Psoas muscle (tissue), 8 donors: Measurements from ENCODE around the gene SFT2D2. TPM values are rescaled to one million over a fixed set of nuclear protein-coding genes. Genes with fewer than 3 reads are reported as not detected.

ENCODE experiments used
- ATAC-seq, 4 donors: fragments of 200-7000 bp; cut with Tn5 transposase; one replicate each; pipeline ENCODE4 v1.9.1; 2020; ENCODE audit warnings: moderate library complexity in 3 of 4, mild to moderate bottlenecking in 2 of 4
- DNase-seq, 2 donors: peaks; one replicate each; pipeline ENCODE4 v3.0.0-alpha.2; 2020
- H3K27ac ChIP-seq: fragments of 200-600 bp; one replicate; pipeline ENCODE4 v1.8.0; 2022
- H3K27me3 ChIP-seq, 3 donors: fragments of 200-600 bp in 1 of 3; one replicate each; pipeline versions ENCODE4 v1.6.1 to v1.8.0; 2013 to 2022; ENCODE audit warnings: low read length in 2 of 3, mild to moderate bottlenecking in 2 of 3, moderate library complexity in 1 of 3; ENCODE audit not compliant: insufficient read depth in 3 of 3
- H3K36me3 ChIP-seq, 2 donors: fragments of 200-600 bp in 1 of 2; one replicate each; pipeline versions ENCODE4 v1.6.1 to v1.8.0; 2013 to 2022; ENCODE audit warnings: low read depth in 1 of 2, mild to moderate bottlenecking in 1 of 2, moderate library complexity in 1 of 2; ENCODE audit not compliant: insufficient read depth in 1 of 2
- H3K4me1 ChIP-seq: fragments of 200-600 bp; one replicate; pipeline ENCODE4 v1.8.0; 2022
- H3K4me3 ChIP-seq: fragments of 200-600 bp; one replicate; pipeline ENCODE4 v1.8.0; 2022; ENCODE audit warnings: mild to moderate bottlenecking
- H3K9me3 ChIP-seq: fragments of 200-600 bp; one replicate; pipeline ENCODE4 v1.8.0; 2022
- CTCF ChIP-seq: fragments of 200-600 bp; IDR thresholded peaks from one replicate; pipeline ENCODE4 v1.8.0; 2022; ENCODE audit warnings: antibody characterized with exemption
- WGBS, 3 donors: extraction: QIAGEN DNeasy Blood & Tissue Kit; methylation state at CpG; one replicate each; pipeline versions ENCODE4 v1.1.6 to v1.1.7; 2013; 5-methylcytosine and 5-hydroxymethylcytosine counted together
- intact Hi-C, 2 donors: fragments of 100-400 bp; cut with DNase I; formaldehyde crosslinking; loops; one replicate each; pipeline versions ENCODE4 v1.11.0 to v1.14.2; 2022
- polyA plus RNA-seq, 3 donors: library from polyadenylated mRNA; stranded (reverse); fragments of 200-250 nt; gene quantifications; one replicate each; pipeline ENCODE4 v1.2.3, GENCODE V29; 2013
- total RNA-seq, 4 donors: library from RNA; stranded (reverse); fragmentation: NEBNext Ultra II Directional in 2 of 4; extraction: Animal tissue kit (Norgen Biotek cat#: 25700) in 2 of 4; gene quantifications; one replicate each; pipeline versions ENCODE4 v1.2.1 to v1.2.4, GENCODE V29; 2021 to 2023
- donor health status: healthy with polysubstance abuse.
- donor health status: DM: no; HTN: no; CAD: no; lungs with moderate emphysema.
- donor health status: Bipolar disorder and iron deficiency.
- donor health status: healthy.
- donor health status: DM: yes; HTN: yes; CAD: no.
- donor health status: DM: no; HTN: no; CAD: no.
- donor health status: DM: no; HTN: no; CAD: no.
- donor health status: DM: yes; HTN: yes; CAD: no.

The SFT2D2 gene
- total and polyA plus RNA-seq, 7 donors = 2.0 to 15.5 (median 12.7) TPM

- ATAC-seq (no peak), DNase-seq (no peak)
- intact Hi-C loops = no loop called here
- no peak for TF ChIP-seq CTCF
- H3K27me3 ChIP-seq = no peaks in the 10 kb centered on the region
- H3K9me3 ChIP-seq = peaks cover 8% of the 10 kb centered on the region
- no peak overlapping the region for H3K4me3 ChIP-seq
- no peaks in the 10 kb centered on the region for H3K36me3 ChIP-seq
- 95 to 98% (median 97%) methylated on average over 2 of the region's 2 CpGs for WGBS, 3 donors
- no peak overlapping the region for H3K27ac ChIP-seq
- no peaks in the 10 kb centered on the region for H3K4me1 ChIP-seq
Observed at GRCh38 chr1:168213349-168213748, 12.5 kb upstream of the SFT2D2 start.

GRCh38 chr1:168216171-168216570 lies 9.6 kb upstream of the SFT2D2 start:
- DNase-seq (no peak), ATAC-seq (peak; percentile 61 to 84 (median 80))
- H3K4me3 ChIP-seq = no peak overlapping the region
- H3K27ac ChIP-seq = no peak overlapping the region
- 50 to 66% (median 53%) methylated on average over 4 of the region's 4 CpGs for WGBS, 3 donors
- TF ChIP-seq CTCF = no peak
- H3K4me1 ChIP-seq = no peaks in the 10 kb centered on the region
- peaks cover 4% of the 10 kb centered on the region for H3K9me3 ChIP-seq
- H3K27me3 ChIP-seq = no peaks in the 10 kb centered on the region
- intact Hi-C loops = no loop called here
- H3K36me3 ChIP-seq = no peaks in the 10 kb centered on the region

- WGBS, 3 donors = 73 to 93% (median 79%) methylated on average over 4 of the region's 4 CpGs
- no peaks in the 10 kb centered on the region for H3K4me1 ChIP-seq
- DNase-seq = no peak
- no peak overlapping the region for H3K4me3 ChIP-seq
- H3K27ac ChIP-seq = no peak overlapping the region
- H3K36me3 ChIP-seq = no peaks in the 10 kb centered on the region
- no peak for ATAC-seq
- no peaks in the 10 kb centered on the region for H3K27me3 ChIP-seq
- no peak for TF ChIP-seq CTCF
- intact Hi-C loops = no loop called here
- H3K9me3 ChIP-seq = no peaks in the 10 kb centered on the region
Observed at GRCh38 chr1:168217664-168218063, 8.1 kb upstream of the SFT2D2 start.

GRCh38 chr1:168218658-168219057 lies 7.1 kb upstream of the SFT2D2 start:
- no peak for TF ChIP-seq CTCF
- no peaks in the 10 kb centered on the region for H3K9me3 ChIP-seq
- H3K36me3 ChIP-seq = no peaks in the 10 kb centered on the region
- DNase-seq (no peak), ATAC-seq (no peak)
- intact Hi-C loops = no loop called here
- H3K4me1 ChIP-seq = no peaks in the 10 kb centered on the region
- 80 to 83% (median 81%) methylated on average over 4 of the region's 4 CpGs for WGBS, 3 donors
- H3K27ac ChIP-seq = no peak overlapping the region
- H3K4me3 ChIP-seq = no peak overlapping the region
- H3K27me3 ChIP-seq = no peaks in the 10 kb centered on the region

- no peak overlapping the region for H3K4me3 ChIP-seq
- H3K9me3 ChIP-seq = no peaks in the 10 kb centered on the region
- H3K27ac ChIP-seq = no peak overlapping the region
- no peak for ATAC-seq
- no peak for DNase-seq
- WGBS, 3 donors = 31 to 46% (median 35%) methylated on average over 6 of the region's 6 CpGs
- intact Hi-C loops = no loop called here
- H3K4me1 ChIP-seq = no peaks in the 10 kb centered on the region
- H3K27me3 ChIP-seq = no peaks in the 10 kb centered on the region
- no peaks in the 10 kb centered on the region for H3K36me3 ChIP-seq
- no peak for TF ChIP-seq CTCF
Observed at GRCh38 chr1:168220470-168220871, 5.3 kb upstream of the SFT2D2 start.
